BJ (cell line): Measurements from ENCODE around the gene CUL9. TPM values are rescaled to one million over a fixed set of nuclear protein-coding genes. Genes with fewer than 3 reads are reported as not detected.
A peak's percentile ranks its signal among the peaks of the same experiment; 100 is the strongest.

Experiments
- CTCF ChIA-PET: fragments of 350-600 bp; formaldehyde crosslinking; extraction: SDS; loops from one replicate; lab custom pipeline; 2021; ENCODE audit warnings: antibody characterized with exemption, inconsistent platforms; lab: Yijun Ruan, JAX
- POLR2A ChIA-PET: fragments of 300-600 bp; sonication (Branson Sonifier 250); formaldehyde crosslinking; extraction: SDS; loops from one replicate; lab custom pipeline; 2021; ENCODE audit warnings: antibody characterized with exemption; lab: Charles Lee
- DNase-seq: peaks from one replicate; pipeline ENCODE4 v3.0.0-alpha.2; 2011; ENCODE audit warnings: low read depth
- H3K27me3 ChIP-seq: 2 replicates; pipeline ENCODE4 v1.6.0; 2011; ENCODE audit warnings: low read length; ENCODE audit not compliant: control insufficient read depth, insufficient read depth
- H3K36me3 ChIP-seq: 2 replicates; pipeline ENCODE4 v1.5.1; 2011; ENCODE audit warnings: low read length; ENCODE audit not compliant: control insufficient read depth, insufficient read depth
- H3K4me3 ChIP-seq: 2 replicates; pipeline ENCODE4 v1.5.1; 2011; ENCODE audit warnings: low read depth, mild to moderate bottlenecking, control low read depth, low read length
- polyA plus RNA-seq: library from polyadenylated mRNA; depleted of rRNA; stranded (reverse); fragments of >200 nt; gene quantifications from 2 replicates; pipeline ENCODE4 v1.2.3, GENCODE V29; 2011
- TF ChIP-seq, protein P1 (sequence below): IDR thresholded peaks from 2 replicates; pipeline ENCODE4 v1.5.1; 2011; ENCODE audit warnings: low read depth, mild to moderate bottlenecking, control low read depth, inconsistent platforms, low read length, moderate library complexity; ENCODE audit not compliant: insufficient read depth

The CUL9 gene
- polyA plus RNA-seq, 1 experiment = 12.4 TPM

DNA sequence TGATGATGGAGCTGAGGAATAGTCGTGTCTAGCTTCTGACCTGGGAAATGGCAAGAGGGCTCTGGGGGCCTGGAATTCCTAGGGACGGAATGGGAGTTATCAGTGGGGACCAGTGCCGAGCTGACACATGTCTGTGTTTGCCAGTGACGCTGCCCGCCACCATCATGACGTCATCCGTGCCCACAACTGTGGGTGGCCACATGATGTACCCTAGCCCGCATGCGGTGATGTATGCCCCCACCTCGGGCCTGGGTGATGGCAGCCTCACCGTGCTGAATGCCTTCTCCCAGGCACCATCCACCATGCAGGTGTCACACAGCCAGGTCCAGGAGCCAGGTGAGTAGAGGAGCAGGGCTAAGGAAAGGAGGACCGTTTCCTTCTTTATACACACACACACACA is 3.8 kb upstream of the CUL9 start:
- TF ChIP-seq, protein P1, sequence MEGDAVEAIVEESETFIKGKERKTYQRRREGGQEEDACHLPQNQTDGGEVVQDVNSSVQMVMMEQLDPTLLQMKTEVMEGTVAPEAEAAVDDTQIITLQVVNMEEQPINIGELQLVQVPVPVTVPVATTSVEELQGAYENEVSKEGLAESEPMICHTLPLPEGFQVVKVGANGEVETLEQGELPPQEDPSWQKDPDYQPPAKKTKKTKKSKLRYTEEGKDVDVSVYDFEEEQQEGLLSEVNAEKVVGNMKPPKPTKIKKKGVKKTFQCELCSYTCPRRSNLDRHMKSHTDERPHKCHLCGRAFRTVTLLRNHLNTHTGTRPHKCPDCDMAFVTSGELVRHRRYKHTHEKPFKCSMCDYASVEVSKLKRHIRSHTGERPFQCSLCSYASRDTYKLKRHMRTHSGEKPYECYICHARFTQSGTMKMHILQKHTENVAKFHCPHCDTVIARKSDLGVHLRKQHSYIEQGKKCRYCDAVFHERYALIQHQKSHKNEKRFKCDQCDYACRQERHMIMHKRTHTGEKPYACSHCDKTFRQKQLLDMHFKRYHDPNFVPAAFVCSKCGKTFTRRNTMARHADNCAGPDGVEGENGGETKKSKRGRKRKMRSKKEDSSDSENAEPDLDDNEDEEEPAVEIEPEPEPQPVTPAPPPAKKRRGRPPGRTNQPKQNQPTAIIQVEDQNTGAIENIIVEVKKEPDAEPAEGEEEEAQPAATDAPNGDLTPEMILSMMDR = no peak
- no peak for DNase-seq
- Histone ChIP-seq H3K27me3 (no peaks in the 10 kb centered on the region), H3K36me3 (peaks cover 34% of the 10 kb centered on the region), H3K4me3 (no peak overlapping the region)
- CTCF ChIA-PET = no interaction called here
- POLR2A ChIA-PET = no interaction called here

DNA sequence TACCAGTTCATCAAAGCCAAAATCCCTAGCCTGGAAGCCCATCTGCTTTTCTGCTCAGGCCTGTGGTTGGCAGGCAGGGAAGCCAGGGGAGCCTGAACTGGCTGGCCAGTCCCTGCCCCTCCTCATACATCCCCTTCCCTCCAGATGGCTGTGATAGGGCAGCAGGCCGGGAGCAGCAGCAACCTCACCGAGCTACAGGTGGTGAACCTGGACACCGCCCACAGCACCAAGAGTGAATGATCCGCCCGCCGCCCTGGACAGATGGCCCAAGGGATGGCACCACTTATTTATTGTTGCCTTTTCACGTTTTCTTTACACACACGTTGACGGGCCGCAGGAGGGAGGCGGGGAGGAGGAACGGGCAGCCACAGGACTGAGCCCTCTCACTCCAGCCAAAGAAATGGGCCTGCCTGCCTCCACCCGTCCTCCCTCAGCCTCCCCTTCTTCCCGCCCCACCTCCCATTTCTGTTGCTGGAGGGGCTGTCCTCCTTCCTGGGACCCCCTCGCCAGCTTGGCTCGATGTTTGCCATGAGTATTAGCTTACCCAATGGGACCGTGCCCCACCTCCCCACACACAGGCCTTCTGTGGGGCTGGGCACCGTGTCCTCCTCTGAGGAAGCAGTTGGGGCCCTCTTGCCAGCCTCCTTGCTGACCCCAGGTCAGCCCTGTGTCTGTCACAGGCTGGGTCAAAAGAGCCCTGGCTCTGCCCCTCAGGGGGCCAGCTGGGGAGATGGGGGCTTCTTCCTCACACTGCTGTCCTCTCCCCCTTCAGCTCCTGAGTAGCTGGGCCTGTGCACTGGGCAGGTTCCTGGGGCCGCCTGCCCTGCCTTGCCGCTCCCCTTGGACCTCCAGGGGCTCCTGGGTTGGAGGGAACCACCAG is 2.8 kb upstream of the CUL9 start:
- H3K27me3 ChIP-seq = no peaks in the 10 kb centered on the region
- ChIA-PET CTCF (interaction anchor here (2.6 kb wide), 1 partner anchor 50 kb away, joined by 9 read pairs; the partner anchor contains the start of gene DNPH1), POLR2A (no interaction called here)
- TF ChIP-seq, protein P1 = no peak
- DNase-seq = no peak
- no peak overlapping the region for H3K4me3 ChIP-seq
- peaks cover 34% of the 10 kb centered on the region for H3K36me3 ChIP-seq

DNA sequence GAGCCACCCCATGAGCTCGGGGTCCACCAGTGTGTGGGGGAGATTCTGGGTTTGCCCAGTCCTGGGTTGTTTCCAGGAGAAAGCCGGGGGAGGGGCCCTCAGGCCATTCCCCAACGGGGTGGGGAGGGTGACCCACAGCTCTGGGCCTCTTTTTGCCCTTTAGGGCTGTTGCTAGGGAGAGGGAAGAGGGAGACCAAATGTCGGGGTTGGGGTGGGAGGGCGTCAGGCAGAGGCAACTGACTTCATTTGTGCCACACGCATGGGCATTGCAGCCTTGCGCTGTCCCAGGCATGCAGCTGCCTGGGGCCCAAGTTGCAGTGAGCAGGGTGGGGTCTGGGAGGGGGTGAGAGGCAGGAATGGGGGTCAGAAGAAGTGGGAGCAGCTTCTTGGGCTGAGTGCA is 1.9 kb upstream of the CUL9 start:
- Histone ChIP-seq H3K27me3 (no peaks in the 10 kb centered on the region), H3K4me3 (no peak overlapping the region), H3K36me3 (peaks cover 34% of the 10 kb centered on the region)
- ChIA-PET CTCF (interaction anchor here (2.6 kb wide), 1 partner anchor 49 kb away, joined by 9 read pairs; the partner anchor contains the start of gene DNPH1), POLR2A (no interaction called here)
- DNase-seq = no peak
- TF ChIP-seq, protein P1 = no peak

DNA sequence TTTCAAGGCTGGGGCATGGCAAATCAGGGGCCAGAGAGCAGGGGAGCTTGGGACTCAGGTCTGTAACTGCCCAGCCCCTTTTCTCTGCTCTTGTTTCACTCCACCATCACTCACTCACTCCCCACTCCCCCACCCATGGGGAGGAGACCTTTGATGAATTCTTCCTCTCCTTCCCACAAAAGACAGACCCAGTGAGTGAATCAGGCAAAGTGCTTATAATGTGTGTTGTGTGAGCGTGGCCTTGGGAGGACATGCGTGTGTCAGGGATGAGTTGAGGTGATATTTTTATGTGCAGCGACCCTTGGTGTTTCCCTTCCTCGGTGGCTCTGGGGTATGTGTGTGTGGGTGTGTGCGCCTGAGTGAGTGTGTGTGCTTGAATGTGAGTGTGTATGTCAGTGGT is 1.0 kb upstream of the CUL9 start:
- CTCF ChIA-PET = interaction anchor here (2.6 kb wide), 1 partner anchor 48 kb away, joined by 9 read pairs; the partner anchor contains the start of gene DNPH1
- no peak for DNase-seq
- H3K27me3 ChIP-seq = no peaks in the 10 kb centered on the region
- no peak overlapping the region for H3K4me3 ChIP-seq
- peaks cover 29% of the 10 kb centered on the region for H3K36me3 ChIP-seq
- POLR2A ChIA-PET = no interaction called here
- TF ChIP-seq, protein P1 = no peak

DNA sequence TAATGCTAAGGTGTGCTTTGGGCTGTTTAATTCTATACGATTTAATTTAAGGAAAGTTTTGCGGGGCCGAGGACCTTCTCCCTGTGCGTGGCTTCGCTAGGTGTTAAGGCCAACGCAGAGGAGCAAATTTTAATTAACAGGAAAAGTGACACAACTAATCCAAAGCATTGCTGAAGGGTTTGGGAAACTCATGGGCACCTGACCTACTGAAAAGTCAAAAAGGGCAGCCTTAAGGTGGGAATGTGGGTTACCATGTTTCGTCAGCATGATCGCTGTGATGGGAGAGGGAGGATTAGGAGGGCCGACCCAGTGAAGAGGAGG is 415 bp upstream of the CUL9 start:
- ChIA-PET POLR2A (no interaction called here), CTCF (interaction anchor here (1.1 to 2.6 kb wide), 2 partner anchors 8 to 48 kb away, joined by 3 to 9 read pairs; partner anchors contain the start of gene DNPH1)
- Histone ChIP-seq H3K36me3 (peaks cover 25% of the 10 kb centered on the region), H3K27me3 (no peaks in the 10 kb centered on the region), H3K4me3 (peak overlapping the region; percentile 77)
- DNase-seq = no peak
- TF ChIP-seq, protein P1 = no peak
